GM12878 (cell line): ENCODE measurements around the gene DAD1. TPM values are rescaled to one million over a fixed set of nuclear protein-coding genes. Genes with fewer than 3 reads are reported as not detected.

Experiments
- BACH1 ChIP-seq: fragments of 450-650 bp; IDR thresholded peaks from 2 replicates; pipeline ENCODE4 v1.6.1; 2017; ENCODE audit warnings: mild to moderate bottlenecking, borderline replicate concordance
- EP300 ChIP-seq, 2 experiments: fragments of 150-350 bp in 1 of 2; IDR thresholded peaks; 2 replicates each; pipeline ENCODE4 v1.6.1; 2011 to 2012; ENCODE audit warnings: low read depth in 2 of 2, low read length in 2 of 2, borderline replicate concordance in 1 of 2, improper control_type of control experiment in 1 of 2, inconsistent platforms in 1 of 2; ENCODE audit not compliant: control insufficient read depth in 1 of 2
- IKZF2 ChIP-seq, 2 experiments: fragments of 450-650 bp; IDR thresholded peaks; 2 replicates each; pipeline ENCODE4 v1.6.1; 2017; ENCODE audit warnings: mild to moderate bottlenecking in 2 of 2, moderate library complexity in 2 of 2
- LARP7 ChIP-seq: fragments of 450-650 bp; IDR thresholded peaks from 2 replicates; pipeline ENCODE4 v1.6.1; 2017; ENCODE audit warnings: mild to moderate bottlenecking
- MTA3 ChIP-seq: IDR thresholded peaks from 2 replicates; pipeline ENCODE4 v1.6.1; 2012; ENCODE audit warnings: low read length, inconsistent platforms, borderline replicate concordance
- NR2F1 ChIP-seq: fragments of 450-650 bp; conservative IDR thresholded peaks from 2 replicates; pipeline ENCODE4 v1.6.1; 2017; ENCODE audit warnings: mild to moderate bottlenecking
- POLR2AphosphoS5 ChIP-seq: IDR thresholded peaks from 2 replicates; pipeline ENCODE4 v1.6.1; 2011; ENCODE audit warnings: mild to moderate bottlenecking, low read length, inconsistent platforms
- SMAD5 ChIP-seq: IDR thresholded peaks from 2 replicates; pipeline ENCODE4 v1.6.1; 2016; ENCODE audit warnings: antibody characterized with exemption, low read depth
- SMARCA5 ChIP-seq: fragments of 450-650 bp; IDR thresholded peaks from 2 replicates; pipeline ENCODE4 v1.6.1; 2017; ENCODE audit warnings: mild to moderate bottlenecking
- YY1 ChIP-seq: IDR thresholded peaks from 2 replicates; pipeline ENCODE4 v1.6.1; 2011; ENCODE audit warnings: low read depth, mild to moderate bottlenecking, low read length
- ZNF207 ChIP-seq: fragments of 450-650 bp; IDR thresholded peaks from 2 replicates; pipeline ENCODE4 v1.6.1; 2014; ENCODE audit warnings: antibody characterized with exemption, mild to moderate bottlenecking, borderline replicate concordance
- polyA plus RNA-seq, 11 experiments: library from polyadenylated mRNA; depleted of rRNA in 4 of 11; unstranded in 6 of 11; stranded (reverse) in 5 of 11; fragments of >200 nt; fragmentation: Nextera tagmentation in 4 of 11; fragmentation: Illumina TruSeq in 1 of 11; extraction: Ambion mirVana in 4 of 11; extraction: Trizol in 1 of 11; gene quantifications; 1 replicate in 1 of 11; 2 replicates in 10 of 11; pipeline versions ENCODE4 v1.2.1 to v1.2.3, GENCODE V29; 2011 to 2016; ENCODE audit warnings: inconsistent platforms in 2 of 11, missing spikeins in 2 of 11, low read depth in 1 of 11
- total RNA-seq, 4 experiments: library from RNA; depleted of rRNA in 3 of 4; stranded (reverse); fragments of >200 nt in 3 of 4; fragmentation: Illumina TruSeq in 1 of 4; extraction: Trizol in 1 of 4; gene quantifications; 2 replicates each; pipeline versions ENCODE4 v1.2.1 to v1.2.3, GENCODE V29; 2013 to 2021
- TF ChIP-seq, protein P1 (sequence below): IDR thresholded peaks from 2 replicates; pipeline ENCODE4 v1.6.1; 2011; ENCODE audit warnings: borderline replicate concordance, low read depth, mild to moderate bottlenecking, moderate library complexity, low read length; ENCODE audit not compliant: insufficient read depth, poor library complexity, severe bottlenecking
- TF ChIP-seq, protein P2 (sequence below): fragments of 450-650 bp; IDR thresholded peaks from 2 replicates; pipeline ENCODE4 v1.6.1; 2016; ENCODE audit warnings: mild to moderate bottlenecking, moderate library complexity, borderline replicate concordance
- TF ChIP-seq, protein P3 (sequence below): IDR thresholded peaks from 2 replicates; pipeline ENCODE4 v1.6.1; 2012; ENCODE audit warnings: low read length, inconsistent platforms

Gene DAD1
- total and polyA plus RNA-seq, 10 of the 15 experiments (the other 5 are each of a cell fraction or from before 2014, with no cell fraction given) = 161 to 920 (median 319) TPM

DNA sequence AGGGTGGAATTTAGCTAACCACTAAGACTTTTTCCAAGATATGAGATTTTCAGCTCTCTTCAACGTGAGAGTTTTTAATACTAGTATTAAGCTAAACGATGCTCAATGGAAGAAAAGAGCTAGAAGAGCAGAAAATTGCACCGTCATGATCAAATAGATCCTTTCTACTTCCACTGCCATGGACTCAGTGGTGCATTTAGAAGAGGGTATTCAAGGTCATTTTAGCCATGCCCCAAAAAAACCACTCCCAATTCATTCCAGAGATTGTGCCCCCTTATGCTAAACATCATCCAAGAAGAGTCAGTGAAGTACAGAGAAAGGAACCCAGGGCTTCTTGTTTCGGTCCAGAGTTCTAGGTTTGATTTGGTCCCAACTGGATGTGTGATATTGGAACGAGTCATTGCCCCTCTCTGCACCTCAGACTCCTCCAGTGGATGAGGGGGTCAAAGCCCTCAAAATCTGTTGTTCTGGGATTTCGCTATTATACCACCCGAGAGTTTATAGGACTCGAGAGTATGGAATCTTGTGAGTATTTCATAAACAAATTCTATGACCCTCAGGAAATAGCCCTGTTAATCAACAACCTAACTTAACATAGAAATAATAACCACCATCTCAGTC is 55.2 kb downstream of the DAD1 start (continued):
- TF ChIP-seq, protein P1, sequence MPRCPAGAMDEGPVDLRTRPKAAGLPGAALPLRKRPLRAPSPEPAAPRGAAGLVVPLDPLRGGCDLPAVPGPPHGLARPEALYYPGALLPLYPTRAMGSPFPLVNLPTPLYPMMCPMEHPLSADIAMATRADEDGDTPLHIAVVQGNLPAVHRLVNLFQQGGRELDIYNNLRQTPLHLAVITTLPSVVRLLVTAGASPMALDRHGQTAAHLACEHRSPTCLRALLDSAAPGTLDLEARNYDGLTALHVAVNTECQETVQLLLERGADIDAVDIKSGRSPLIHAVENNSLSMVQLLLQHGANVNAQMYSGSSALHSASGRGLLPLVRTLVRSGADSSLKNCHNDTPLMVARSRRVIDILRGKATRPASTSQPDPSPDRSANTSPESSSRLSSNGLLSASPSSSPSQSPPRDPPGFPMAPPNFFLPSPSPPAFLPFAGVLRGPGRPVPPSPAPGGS = no peak
- TF ChIP-seq SMARCA5 (no peak), NR2F1 (no peak), BACH1 (peak; percentile 42; the same call in 1 of the 2 replicates), POLR2AphosphoS5 (peak; percentile 63), YY1 (no peak), MTA3 (peak; percentile 2; the same call in 1 of the 2 replicates), LARP7 (0 out of 2 replicates have a peak, but pooled peaks have one; percentile 25), EP300 (IDR thresholded peaks at IDR 0.05; ENCODE audit: borderline replicate concordance in 1 of 2, control insufficient read depth in 1 of 2, low read depth in 2 of 2, low read length in 2 of 2) (0 out of 4 replicates have a peak, but pooled peaks of 1 of the 2 experiments have one; percentile 13), ZNF207 (no peak), SMAD5 (peak; percentile 10; the same call in 1 of the 2 replicates), IKZF2 (IDR thresholded peaks at IDR 0.05) (peak; percentile 20 to 34; a peak in 1 of 4 replicates)
- TF ChIP-seq, protein P2, sequence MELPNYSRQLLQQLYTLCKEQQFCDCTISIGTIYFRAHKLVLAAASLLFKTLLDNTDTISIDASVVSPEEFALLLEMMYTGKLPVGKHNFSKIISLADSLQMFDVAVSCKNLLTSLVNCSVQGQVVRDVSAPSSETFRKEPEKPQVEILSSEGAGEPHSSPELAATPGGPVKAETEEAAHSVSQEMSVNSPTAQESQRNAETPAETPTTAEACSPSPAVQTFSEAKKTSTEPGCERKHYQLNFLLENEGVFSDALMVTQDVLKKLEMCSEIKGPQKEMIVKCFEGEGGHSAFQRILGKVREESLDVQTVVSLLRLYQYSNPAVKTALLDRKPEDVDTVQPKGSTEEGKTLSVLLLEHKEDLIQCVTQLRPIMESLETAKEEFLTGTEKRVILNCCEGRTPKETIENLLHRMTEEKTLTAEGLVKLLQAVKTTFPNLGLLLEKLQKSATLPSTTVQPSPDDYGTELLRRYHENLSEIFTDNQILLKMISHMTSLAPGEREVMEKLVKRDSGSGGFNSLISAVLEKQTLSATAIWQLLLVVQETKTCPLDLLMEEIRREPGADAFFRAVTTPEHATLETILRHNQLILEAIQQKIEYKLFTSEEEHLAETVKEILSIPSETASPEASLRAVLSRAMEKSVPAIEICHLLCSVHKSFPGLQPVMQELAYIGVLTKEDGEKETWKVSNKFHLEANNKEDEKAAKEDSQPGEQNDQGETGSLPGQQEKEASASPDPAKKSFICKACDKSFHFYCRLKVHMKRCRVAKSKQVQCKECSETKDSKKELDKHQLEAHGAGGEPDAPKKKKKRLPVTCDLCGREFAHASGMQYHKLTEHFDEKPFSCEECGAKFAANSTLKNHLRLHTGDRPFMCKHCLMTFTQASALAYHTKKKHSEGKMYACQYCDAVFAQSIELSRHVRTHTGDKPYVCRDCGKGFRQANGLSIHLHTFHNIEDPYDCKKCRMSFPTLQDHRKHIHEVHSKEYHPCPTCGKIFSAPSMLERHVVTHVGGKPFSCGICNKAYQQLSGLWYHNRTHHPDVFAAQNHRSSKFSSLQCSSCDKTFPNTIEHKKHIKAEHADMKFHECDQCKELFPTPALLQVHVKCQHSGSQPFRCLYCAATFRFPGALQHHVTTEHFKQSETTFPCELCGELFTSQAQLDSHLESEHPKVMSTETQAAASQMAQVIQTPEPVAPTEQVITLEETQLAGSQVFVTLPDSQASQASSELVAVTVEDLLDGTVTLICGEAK = no peak
- TF ChIP-seq, protein P3, sequence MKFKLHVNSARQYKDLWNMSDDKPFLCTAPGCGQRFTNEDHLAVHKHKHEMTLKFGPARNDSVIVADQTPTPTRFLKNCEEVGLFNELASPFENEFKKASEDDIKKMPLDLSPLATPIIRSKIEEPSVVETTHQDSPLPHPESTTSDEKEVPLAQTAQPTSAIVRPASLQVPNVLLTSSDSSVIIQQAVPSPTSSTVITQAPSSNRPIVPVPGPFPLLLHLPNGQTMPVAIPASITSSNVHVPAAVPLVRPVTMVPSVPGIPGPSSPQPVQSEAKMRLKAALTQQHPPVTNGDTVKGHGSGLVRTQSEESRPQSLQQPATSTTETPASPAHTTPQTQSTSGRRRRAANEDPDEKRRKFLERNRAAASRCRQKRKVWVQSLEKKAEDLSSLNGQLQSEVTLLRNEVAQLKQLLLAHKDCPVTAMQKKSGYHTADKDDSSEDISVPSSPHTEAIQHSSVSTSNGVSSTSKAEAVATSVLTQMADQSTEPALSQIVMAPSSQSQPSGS = peak; percentile 24; the same call in 1 of the 2 replicates
